NCI-H1436 treated with DMSO at 0.1 percent for 48 hours (cell line): Measurements from ENCODE around the gene MLXIP.

Experiments used
- DNase-seq: peaks from one replicate; lab custom pipeline; 2025; lab: John Stamatoyannopoulos, UW

Gene MLXIP

GRCh38 chr12:122185494-122186082 lies 107.0 kb downstream of the MLXIP start:
- DNase-seq = no peak

DNA sequence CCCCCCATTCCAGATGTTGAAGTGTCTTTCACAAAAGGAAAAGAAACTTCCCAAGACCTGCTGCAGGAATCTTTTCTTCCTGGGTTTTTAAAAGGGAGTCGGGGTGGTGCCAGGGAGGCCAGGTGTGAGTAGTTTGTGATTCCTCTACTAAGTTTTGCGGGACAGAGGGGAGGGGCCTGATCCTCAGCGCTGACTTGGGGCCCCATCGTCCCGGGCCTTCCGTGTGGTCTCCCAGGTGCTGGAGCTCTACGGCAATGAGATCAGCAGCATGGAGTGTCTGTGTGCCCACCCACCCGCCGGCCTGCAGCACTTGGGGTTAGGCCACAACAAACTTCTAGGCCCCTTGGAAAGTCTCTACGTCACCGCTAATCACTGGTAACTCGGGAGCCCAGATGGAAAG lies 108.9 kb downstream of the MLXIP start:
- DNase-seq = no peak

DNA sequence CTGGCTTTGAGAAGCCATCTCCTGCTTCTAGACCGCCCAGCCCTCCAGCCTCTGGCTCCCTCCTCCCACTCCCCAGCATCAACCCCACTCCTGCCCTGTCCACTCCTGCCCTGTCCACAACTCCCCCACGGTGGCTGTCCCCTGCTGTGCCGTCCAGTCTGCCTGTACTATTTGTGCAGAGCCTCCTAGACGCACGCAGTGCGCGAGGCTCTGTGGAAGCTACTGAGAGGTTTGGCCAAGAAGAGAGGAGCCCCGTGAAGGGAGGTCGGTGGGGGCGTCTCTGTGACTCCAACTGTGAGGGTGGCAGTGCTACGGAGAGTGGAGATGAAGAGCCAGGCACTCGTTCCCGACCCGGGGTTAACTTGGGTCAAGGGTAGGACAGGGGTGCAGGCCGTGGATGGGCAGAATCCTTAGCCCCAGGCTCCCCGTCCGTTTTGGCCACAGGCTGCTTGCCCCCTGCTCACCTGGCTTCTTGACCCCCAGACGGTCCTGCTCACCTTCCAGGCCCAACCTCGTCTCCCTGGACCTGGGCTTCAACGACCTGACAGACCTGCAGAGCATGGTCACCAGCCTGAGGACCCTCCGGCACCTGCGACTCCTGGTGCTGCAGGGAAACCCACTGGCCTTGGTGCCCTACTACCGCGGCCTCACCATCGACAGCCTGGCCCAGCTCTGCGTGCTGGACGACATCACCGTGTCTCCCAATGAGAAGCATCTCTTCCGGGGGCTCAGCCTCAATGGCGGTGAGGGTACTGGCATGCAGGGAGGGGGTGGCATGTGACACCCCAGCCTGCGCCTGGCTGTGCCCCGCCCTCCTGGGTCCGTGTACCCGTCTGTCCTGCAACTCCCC lies 111.3 kb downstream of the MLXIP start:
- DNase-seq = no peak

- DNase-seq = no peak
Observed at GRCh38 chr12:122190842-122191668, 112.5 kb downstream of the MLXIP start.

- no peak for DNase-seq
Observed at GRCh38 chr12:122192441-122192840, 113.9 kb downstream of the MLXIP start.

GRCh38 chr12:122194804-122195203 lies 116.2 kb downstream of the MLXIP start:
- DNase-seq = no peak

DNA sequence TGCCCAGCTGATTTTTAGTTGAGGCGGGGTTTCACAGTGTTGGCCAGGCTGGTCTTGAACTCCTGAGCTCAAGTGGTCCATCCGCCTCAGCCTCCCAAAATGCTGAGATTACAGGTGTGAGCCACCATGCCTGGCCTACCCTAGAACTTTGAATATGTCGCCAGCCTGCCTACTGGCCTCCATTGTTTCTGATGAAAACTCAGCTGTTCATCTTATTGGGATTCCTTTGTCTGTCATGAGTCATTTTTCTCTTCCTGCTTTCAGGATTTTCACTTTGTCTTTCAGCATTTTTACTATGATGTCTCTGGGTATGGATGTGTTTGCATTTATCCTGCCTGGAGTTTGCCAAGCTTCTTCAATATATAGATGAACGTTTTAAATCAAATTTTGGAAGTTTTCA lies 116.8 kb downstream of the MLXIP start:
- DNase-seq = no peak
